GM13977 (cell line): ENCODE measurements around the gene CDKL5.

ENCODE experiments used
- DNase-seq: peaks from one replicate; pipeline ENCODE4 v3.0.0; 2012; ENCODE audit warnings: low spot score
- CTCF ChIP-seq: IDR thresholded peaks from 2 replicates; pipeline ENCODE4 v1.5.1; 2012; ENCODE audit warnings: mild to moderate bottlenecking, control low read depth; ENCODE audit not compliant: insufficient read depth; ENCODE audit errors: extremely low read depth, missing control alignments
- in situ Hi-C: fragments of 300-500 bp; cut with MboI; formaldehyde crosslinking; loops from one replicate; pipeline ENCODE4 v1.12.0; 2022; ENCODE audit warnings: low sequenced_read_pairs, low pct_unique_long_range_greater_than_20kb, mixed read lengths, inconsistent platforms; ENCODE audit not compliant: unreplicated experiment

The CDKL5 gene

GRCh38 chrX:18701621-18702361 lies 276.4 kb downstream of the CDKL5 start:
- in situ Hi-C loops: no loop called here
- TF ChIP-seq CTCF: no peak
- no peak for DNase-seq

- no peak for TF ChIP-seq CTCF
- no peak for DNase-seq
- in situ Hi-C loops: no loop called here
Measured at GRCh38 chrX:18702362-18703195, 277.2 kb downstream of the CDKL5 start.
